HT1080 (cell line): ENCODE results near the gene GARIN5A. TPM values are rescaled to one million over a fixed set of nuclear protein-coding genes. Genes with fewer than 3 reads are reported as not detected.
"Not testable (repeated sequence)": the region's sequence is repeated elsewhere in the genome, so short reads cannot be mapped to it uniquely, and the experiment has no call there.

Source experiments
- DNase-seq: peaks from one replicate; pipeline ENCODE4 v3.0.0-alpha.2; 2015; ENCODE audit warnings: low read depth
- total RNA-seq: library from RNA; depleted of rRNA; stranded (reverse); fragments of >200 nt; shearing (Covaris generic); gene quantifications from 2 replicates; pipeline ENCODE4 v1.2.3, GENCODE V29; 2014

Gene GARIN5A
- total RNA-seq, 1 experiment from 2014 or later = 0.37 TPM

DNA sequence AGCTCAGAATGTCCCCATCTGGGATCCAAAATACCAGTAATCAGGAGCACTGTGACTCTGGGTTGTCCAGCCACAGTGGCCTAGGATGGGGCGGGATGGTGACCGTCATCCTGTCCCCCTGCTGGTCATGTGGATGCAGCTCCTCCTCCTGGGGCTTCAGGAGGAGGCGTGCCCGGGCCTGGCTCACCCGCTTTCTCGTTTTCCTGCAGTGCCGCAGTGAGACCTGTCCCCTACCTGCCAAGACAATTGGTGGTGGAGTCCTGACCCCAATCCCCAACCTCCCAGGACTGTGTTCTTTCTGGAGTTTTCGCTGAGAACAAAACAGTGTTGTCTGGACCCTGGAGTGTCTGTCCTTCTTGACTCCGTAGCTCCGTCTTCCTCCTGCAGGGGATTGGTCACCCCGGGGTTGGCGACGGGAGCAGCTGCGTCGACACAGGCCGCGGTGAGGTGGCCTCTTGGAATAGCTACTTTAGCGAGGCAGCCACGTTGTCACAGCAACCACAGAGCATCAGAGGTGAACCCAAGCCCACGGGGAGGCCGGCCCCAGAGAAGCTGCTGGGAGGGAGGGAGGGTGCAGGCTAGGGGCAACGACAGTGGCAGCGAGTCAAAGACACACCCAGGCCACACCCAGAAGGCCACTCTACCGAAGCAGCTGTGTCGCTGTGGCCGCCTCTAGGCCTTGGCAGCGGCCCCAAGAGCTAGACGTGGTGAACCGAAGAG is 10.5 kb downstream of the GARIN5A start:
- no peak for DNase-seq

DNA sequence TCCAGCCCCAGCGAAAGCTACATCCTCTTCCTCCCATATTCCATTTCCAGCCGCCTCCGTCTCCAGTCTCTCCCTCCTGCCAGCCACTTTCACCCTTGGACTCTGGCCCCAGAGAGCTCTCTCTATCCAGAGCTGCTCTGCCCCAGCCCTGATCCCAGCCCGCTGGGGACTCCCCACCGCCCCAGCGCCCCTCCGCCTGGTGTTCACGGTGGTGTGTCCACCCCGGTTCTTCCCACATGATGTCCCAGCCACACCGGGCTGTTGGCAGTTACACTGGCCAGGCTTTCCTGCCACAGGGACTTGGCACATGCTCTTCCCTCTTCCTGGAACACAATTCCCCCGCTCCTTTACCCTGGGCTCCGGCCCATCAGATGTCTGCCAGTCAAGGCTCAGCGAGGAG is 11.6 kb downstream of the GARIN5A start:
- no peak for DNase-seq

DNA sequence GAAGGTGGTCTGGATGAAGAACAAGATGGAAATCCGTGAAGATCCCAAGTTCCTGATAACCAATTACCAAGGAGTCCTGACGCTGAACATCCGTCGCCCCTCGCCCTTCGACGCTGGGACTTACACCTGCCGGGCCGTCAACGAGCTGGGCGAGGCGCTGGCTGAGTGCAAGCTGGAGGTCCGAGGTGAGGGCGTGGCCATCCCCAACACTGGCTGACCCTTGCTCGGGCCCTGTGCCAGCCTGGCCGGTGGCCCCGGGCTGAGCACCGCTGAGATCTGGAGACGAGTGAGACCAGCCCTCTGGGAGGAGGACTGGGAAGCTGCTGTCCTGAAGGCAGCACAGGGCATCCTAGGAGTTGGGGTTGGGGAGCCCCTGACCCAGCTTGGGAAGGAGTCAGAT is 12.3 kb downstream of the GARIN5A start:
- no peak for DNase-seq

- DNase-seq = no peak
Measured at GRCh38 chr19:50462970-50463369, 13.7 kb downstream of the GARIN5A start.

GRCh38 chr19:50461066-50461875 is 15.4 kb downstream of the GARIN5A start:
- DNase-seq = peak; percentile 69

GRCh38 chr19:50460161-50460765 is 16.4 kb downstream of the GARIN5A start:
- peak; percentile 67 for DNase-seq

DNA sequence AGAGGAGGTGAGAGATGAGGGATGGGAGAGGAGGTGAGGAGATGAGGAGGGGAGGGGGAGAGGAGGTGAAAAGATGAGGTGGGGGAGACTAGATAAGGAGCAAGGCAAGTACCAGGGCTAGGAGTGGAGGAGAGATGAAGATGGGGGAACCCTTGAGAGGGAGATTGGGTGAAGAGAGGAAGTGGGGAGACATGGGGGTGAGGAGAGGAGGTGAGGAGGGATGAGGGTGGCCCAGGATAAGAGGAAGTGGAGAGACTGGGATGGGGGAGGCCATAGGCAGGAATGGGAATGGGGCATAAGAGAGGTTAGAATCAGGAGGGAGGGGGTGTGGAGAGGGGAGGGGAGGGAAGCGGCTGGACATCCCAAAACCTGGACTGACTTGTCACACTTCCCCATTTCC is 17.0 kb downstream of the GARIN5A start:
- no peak for DNase-seq

- no peak for DNase-seq
Measured at GRCh38 chr19:50459067-50459456, 17.6 kb downstream of the GARIN5A start.

- DNase-seq = no peak
Measured at GRCh38 chr19:50458396-50459066, 18.1 kb downstream of the GARIN5A start.

DNA sequence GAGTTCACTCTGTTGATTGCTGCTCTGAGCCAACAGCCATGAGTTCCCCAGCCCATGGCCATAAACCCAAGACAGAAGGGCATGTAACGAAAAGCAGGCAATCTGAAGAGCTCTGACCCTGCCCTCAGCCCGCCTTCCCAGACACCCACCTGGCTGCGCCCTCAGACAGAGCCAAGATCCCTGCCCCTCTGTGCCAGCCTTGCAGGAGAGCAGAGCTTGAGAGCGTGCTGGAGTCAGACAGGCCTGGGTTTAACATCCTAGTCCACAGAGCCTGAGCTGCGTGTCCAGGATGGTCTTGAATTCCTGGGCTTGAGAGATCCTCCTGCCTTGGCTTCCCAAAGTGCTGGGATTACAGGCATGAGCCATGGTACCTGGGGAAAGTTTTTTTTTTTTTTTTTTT is 19.3 kb downstream of the GARIN5A start:
- DNase-seq = no peak

DNA sequence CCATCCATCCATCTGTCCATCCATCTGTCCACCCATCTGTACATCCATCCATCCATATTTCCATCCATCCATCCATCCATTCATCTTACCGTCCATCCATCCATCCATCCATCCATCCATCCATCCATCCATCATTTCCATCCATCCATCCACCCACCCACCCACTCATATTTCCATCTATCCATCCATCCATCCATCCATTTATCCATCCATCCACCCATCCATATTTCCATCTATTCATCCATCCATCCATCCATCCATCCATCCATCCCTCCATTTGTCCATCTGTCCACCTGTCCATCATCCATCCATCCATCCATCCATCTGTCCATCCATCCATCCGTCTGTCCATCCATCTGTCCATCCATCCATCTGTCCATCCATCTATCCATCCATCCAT is 20.7 kb downstream of the GARIN5A start:
- DNase-seq = no peak

- DNase-seq = no peak
Measured at GRCh38 chr19:50453243-50453642, 23.4 kb downstream of the GARIN5A start.

DNA sequence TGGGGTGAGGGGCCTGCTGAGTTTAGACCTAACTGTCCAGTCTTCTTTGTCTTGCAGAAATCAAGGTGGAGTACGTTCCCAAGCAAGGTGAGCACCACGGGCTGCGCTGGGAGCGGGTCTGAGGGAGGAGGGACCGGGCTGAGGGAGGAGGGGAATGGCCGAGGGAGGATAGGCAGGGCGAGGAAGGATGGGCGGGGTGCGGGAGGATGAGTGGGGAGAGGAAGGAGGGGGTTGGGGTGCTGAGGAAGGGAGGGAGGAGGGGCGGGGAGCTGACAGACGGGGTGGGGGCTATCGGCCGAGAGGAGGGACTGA is 25.5 kb downstream of the GARIN5A start:
- no peak for DNase-seq

DNA sequence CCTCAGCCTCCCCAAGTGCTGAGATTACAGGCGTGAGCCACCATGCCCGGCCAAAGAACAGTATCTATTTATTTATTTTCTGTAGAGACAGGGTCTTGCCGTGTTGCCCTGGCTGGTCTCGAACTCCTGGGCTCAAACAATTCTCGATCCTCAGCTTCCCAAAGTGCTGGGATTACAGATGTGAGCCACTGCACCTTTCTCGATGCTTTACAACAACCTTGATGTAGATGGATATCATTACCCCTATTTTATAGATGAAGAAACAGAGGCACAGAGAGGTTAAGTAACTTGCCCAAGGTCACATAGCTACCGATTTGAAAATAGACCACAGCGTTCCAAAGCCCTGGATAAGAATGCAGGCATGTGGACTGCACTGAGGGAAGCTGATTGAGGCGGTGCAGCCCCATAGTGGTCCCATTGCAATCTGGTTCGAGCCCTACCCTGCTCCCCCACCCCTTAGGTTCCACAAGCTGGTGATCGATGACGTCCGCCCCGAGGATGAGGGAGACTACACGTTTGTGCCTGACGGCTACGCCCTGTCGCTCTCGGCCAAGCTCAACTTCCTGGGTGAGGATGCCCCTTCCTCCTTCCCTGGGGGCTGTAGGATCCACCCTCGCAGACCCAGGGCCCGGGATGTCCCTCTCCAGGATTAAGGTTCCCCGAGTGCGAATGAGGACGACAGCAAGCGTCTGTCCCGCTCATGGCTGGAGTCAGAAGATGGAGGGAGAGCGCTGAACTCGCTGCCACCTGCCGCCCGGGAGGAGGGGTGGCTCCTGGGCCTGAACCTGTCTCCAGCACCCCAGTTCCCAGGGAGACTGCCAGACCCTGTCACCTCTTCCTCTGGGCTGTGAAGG is 26.1 kb downstream of the GARIN5A start:
- DNase-seq = no peak

GRCh38 chr19:50449236-50449899 is 27.3 kb downstream of the GARIN5A start:
- DNase-seq = peak; percentile 61

DNA sequence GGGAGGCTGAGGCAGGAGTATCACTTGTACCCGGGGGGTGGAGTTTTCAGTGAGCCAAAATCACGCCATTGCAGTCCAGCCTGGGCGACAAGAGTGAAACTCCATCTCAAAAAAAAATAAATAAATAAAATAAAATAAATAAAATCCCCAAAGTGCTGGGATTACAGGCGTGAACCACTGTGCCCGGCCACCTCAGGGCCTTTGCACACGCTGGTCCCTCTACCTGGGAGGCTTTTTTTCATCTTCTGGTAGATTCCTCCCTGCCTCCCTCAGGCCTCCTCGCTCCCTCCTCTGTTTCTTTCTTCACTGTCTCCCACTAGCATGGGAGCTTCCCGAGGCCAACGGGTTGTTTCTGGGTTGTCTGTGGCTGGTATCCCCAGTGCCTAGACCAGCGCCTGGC is 28.9 kb downstream of the GARIN5A start:
- no peak for DNase-seq

- no peak for DNase-seq
Measured at GRCh38 chr19:50447053-50447452, 29.6 kb downstream of the GARIN5A start.

DNA sequence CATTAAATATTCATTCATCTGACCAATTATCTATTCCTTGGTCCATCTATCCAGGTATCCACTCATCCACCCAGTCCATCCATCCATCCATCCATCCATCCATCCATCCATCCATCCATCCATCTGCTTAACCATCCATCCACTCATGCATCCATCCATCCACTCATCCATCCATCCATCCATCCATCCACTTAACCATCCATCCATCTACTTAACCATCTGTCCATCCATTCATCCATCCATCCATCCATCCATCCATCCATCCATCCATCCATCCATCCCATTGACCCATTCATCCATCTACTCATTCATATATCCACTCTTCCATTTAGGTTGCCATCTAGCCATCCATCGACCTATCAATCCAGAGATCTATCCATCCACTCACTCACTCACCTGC is 32.6 kb downstream of the GARIN5A start:
- DNase-seq = no peak

- not testable (repeated sequence) for DNase-seq
Measured at GRCh38 chr19:50439130-50439529, 37.5 kb downstream of the GARIN5A start.

DNA sequence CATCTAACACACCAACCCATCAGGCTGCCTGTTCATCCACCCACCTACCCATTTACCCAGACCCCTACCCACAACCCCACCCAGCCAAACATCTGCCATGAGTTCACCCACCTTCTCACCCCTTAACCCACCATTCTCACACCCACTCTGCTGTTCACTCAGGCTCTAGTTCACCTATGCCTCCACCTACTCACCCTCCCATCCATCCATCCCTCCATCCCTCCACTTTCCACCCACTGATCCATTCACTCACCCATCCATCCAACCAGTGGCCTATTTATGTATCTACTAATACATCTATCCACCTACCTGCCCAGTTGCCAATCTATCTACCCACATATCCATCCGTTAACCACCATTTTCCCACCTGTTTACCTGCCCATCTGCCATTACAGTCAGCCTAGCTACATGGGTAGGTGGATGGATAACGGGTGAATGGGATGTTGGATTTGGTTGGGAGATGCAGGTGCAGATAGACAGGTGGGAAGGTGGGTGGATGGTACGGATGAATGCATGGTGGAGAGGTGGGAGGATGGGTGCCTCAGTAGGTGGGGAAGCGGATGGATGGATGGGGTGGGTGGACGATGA is 38.7 kb downstream of the GARIN5A start:
- DNase-seq = no peak
